Breast epithelium (tissue), 3 donors: Measurements from ENCODE around the gene OR2B6.

Experiments
- POLR2A ChIP-seq: fragments of 450-650 bp; IDR thresholded peaks from one replicate; pipeline ENCODE4 v1.6.1; 2016; ENCODE audit warnings: antibody characterized with exemption, mild to moderate bottlenecking, moderate library complexity
- TF ChIP-seq, protein P1 (sequence below), 3 donors: fragments of 450-650 bp; IDR thresholded peaks; one replicate each; pipeline ENCODE4 v1.5.1; 2016 to 2017; ENCODE audit warnings: antibody characterized with exemption in 3 of 3, mild to moderate bottlenecking in 3 of 3, moderate library complexity in 3 of 3

DNA sequence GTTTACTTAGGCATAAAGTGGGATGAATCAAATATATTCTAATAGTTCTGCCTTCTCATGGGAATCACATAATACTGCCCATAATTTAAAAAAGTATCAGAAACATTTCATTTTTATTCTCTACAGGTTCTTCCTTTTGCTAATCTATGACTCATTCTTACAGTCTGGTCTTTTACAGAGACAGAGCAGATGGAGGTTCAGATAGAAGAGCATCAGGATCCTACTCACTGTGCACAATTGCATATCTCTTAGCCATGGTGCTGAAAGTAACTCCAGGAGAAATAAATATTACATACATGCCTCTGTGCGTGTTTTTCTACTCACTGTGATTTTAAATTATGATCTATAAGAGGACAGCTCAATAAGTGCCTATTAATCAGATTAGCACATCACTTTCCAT, 16.3 kb upstream of the OR2B6 start:
- TF ChIP-seq, protein P1, sequence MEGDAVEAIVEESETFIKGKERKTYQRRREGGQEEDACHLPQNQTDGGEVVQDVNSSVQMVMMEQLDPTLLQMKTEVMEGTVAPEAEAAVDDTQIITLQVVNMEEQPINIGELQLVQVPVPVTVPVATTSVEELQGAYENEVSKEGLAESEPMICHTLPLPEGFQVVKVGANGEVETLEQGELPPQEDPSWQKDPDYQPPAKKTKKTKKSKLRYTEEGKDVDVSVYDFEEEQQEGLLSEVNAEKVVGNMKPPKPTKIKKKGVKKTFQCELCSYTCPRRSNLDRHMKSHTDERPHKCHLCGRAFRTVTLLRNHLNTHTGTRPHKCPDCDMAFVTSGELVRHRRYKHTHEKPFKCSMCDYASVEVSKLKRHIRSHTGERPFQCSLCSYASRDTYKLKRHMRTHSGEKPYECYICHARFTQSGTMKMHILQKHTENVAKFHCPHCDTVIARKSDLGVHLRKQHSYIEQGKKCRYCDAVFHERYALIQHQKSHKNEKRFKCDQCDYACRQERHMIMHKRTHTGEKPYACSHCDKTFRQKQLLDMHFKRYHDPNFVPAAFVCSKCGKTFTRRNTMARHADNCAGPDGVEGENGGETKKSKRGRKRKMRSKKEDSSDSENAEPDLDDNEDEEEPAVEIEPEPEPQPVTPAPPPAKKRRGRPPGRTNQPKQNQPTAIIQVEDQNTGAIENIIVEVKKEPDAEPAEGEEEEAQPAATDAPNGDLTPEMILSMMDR (IDR thresholded peaks at IDR 0.05), result no peak
- no peak for TF ChIP-seq POLR2A
